HAP-1 (cell line): ENCODE data around the gene BCDIN3D.
A peak's percentile ranks its signal among the peaks of the same experiment; 100 is the strongest.
"Not testable (repeated sequence)": the region's sequence is repeated elsewhere in the genome, so short reads cannot be mapped to it uniquely, and the experiment has no call there.

Experiments used
- DNase-seq, 2 experiments: peaks; one replicate each; pipeline ENCODE4 v3.0.0-alpha.2; 2016 to 2020; ENCODE audit warnings: low spot score in 2 of 2
- H3K27me3 ChIP-seq: fragments of 250-450 bp; sonication (Bioruptor Pico); 2 replicates; pipeline ENCODE4 v1.5.1; 2020; ENCODE audit warnings: low read depth, mild to moderate bottlenecking, moderate library complexity
- H3K36me3 ChIP-seq: fragments of 250-450 bp; sonication (Bioruptor Pico); replicated peaks from 2 replicates; pipeline ENCODE4 v1.5.1; 2020; ENCODE audit warnings: mild to moderate bottlenecking
- H3K4me1 ChIP-seq: fragments of 250-450 bp; sonication (Bioruptor Pico); 2 replicates; pipeline ENCODE4 v1.5.1; 2020; ENCODE audit warnings: mild to moderate bottlenecking
- H3K4me3 ChIP-seq: fragments of 250-450 bp; sonication (Bioruptor Pico); 2 replicates; pipeline ENCODE4 v1.5.1; 2020; ENCODE audit warnings: mild to moderate bottlenecking, moderate library complexity
- H3K9me3 ChIP-seq: fragments of 250-450 bp; sonication (Bioruptor Pico); 2 replicates; pipeline ENCODE4 v1.5.1; 2020; ENCODE audit warnings: mild to moderate bottlenecking, moderate library complexity
- in situ Hi-C: fragments of 300-500 bp; cut with MboI; formaldehyde crosslinking; loops from 3 replicates; pipeline ENCODE4 v1.14.3; 2020; ENCODE audit warnings: low sequenced_read_pairs, inconsistent platforms, mixed read lengths

BCDIN3D gene

GRCh38 chr12:49863946-49864797, 21.3 kb upstream of the BCDIN3D start:
- DNase-seq, result no peak
- H3K27me3 ChIP-seq, result no peaks in the 10 kb centered on the region
- no peaks in the 10 kb centered on the region for H3K4me1 ChIP-seq
- in situ Hi-C loops, result no loop called here
- no peaks in the 10 kb centered on the region for H3K36me3 ChIP-seq
- no peak overlapping the region for H3K4me3 ChIP-seq
- H3K9me3 ChIP-seq, result no peaks in the 10 kb centered on the region

GRCh38 chr12:49860921-49861320, 18.0 kb upstream of the BCDIN3D start:
- H3K4me1 ChIP-seq, H3K4me3 ChIP-seq, DNase-seq, in situ Hi-C loops, H3K36me3 ChIP-seq, H3K9me3 ChIP-seq, H3K27me3 ChIP-seq: not testable (repeated sequence)

- H3K36me3 ChIP-seq, in situ Hi-C loops, DNase-seq, H3K4me3 ChIP-seq, H3K9me3 ChIP-seq, H3K4me1 ChIP-seq, H3K27me3 ChIP-seq: not testable (repeated sequence)
Observed at GRCh38 chr12:49855890-49856289, 13.0 kb upstream of the BCDIN3D start.

- no peaks in the 10 kb centered on the region for H3K36me3 ChIP-seq
- H3K4me1 ChIP-seq, result peaks cover 9% of the 10 kb centered on the region
- in situ Hi-C loops, result no loop called here
- no peak for DNase-seq
- no peaks in the 10 kb centered on the region for H3K9me3 ChIP-seq
- no peaks in the 10 kb centered on the region for H3K27me3 ChIP-seq
- no peak overlapping the region for H3K4me3 ChIP-seq
Observed at GRCh38 chr12:49854976-49855375, 12.1 kb upstream of the BCDIN3D start.

- no peak overlapping the region for H3K4me3 ChIP-seq
- H3K9me3 ChIP-seq, result no peaks in the 10 kb centered on the region
- in situ Hi-C loops, result no loop called here
- H3K4me1 ChIP-seq, result peaks cover 9% of the 10 kb centered on the region
- 0 out of 2 replicates have a peak, but pooled peaks cover 3% of the 10 kb centered on the region for H3K27me3 ChIP-seq
- H3K36me3 ChIP-seq, result no peaks in the 10 kb centered on the region
- no peak for DNase-seq
Observed at GRCh38 chr12:49853671-49854070, 10.8 kb upstream of the BCDIN3D start.

- in situ Hi-C loops, result no loop called here
Observed at GRCh38 chr12:49847161-49847560, 4.3 kb upstream of the BCDIN3D start.

GRCh38 chr12:49846032-49846431, 3.1 kb upstream of the BCDIN3D start:
- Histone ChIP-seq H3K36me3 (no peaks in the 10 kb centered on the region), H3K9me3 (no peaks in the 10 kb centered on the region), H3K4me1 (peaks cover 5% of the 10 kb centered on the region), H3K4me3 (no peak overlapping the region), H3K27me3 (0 out of 2 replicates have a peak, but pooled peaks cover 6% of the 10 kb centered on the region)
- no peak for DNase-seq
- in situ Hi-C loops, result no loop called here

More at GRCh38 chr12:49847161-49847560, 4.3 kb upstream of the BCDIN3D start:
- H3K4me1 ChIP-seq, result peaks cover 12% of the 10 kb centered on the region
- H3K36me3 ChIP-seq, result no peaks in the 10 kb centered on the region
- no peaks in the 10 kb centered on the region for H3K9me3 ChIP-seq
- no peak for DNase-seq
- H3K4me3 ChIP-seq, result no peak overlapping the region
- 0 out of 2 replicates have a peak, but pooled peaks cover 6% of the 10 kb centered on the region for H3K27me3 ChIP-seq

- Histone ChIP-seq H3K27me3 (0 out of 2 replicates have a peak, but pooled peaks cover 3% of the 10 kb centered on the region), H3K36me3 (no peaks in the 10 kb centered on the region), H3K4me1 (peaks cover 4% of the 10 kb centered on the region; the same call in 1 of the 2 replicates), H3K4me3 (no peak overlapping the region), H3K9me3 (no peaks in the 10 kb centered on the region)
- in situ Hi-C loops, result no loop called here
- no peak for DNase-seq
Observed at GRCh38 chr12:49843876-49844437, 1.1 kb upstream of the BCDIN3D start.

GRCh38 chr12:49843411-49843810, 505 bp upstream of the BCDIN3D start:
- H3K4me1 ChIP-seq, result peaks cover 4% of the 10 kb centered on the region; the same call in 1 of the 2 replicates
- H3K27me3 ChIP-seq, result 0 out of 2 replicates have a peak, but pooled peaks cover under 1% of the 10 kb centered on the region
- in situ Hi-C loops, result no loop called here
- H3K4me3 ChIP-seq, result peak overlapping the region; percentile 55
- no peaks in the 10 kb centered on the region for H3K9me3 ChIP-seq
- DNase-seq, result no peak
- no peaks in the 10 kb centered on the region for H3K36me3 ChIP-seq

- DNase-seq, result peak; percentile 45 to 65
- Histone ChIP-seq H3K4me3 (no peak overlapping the region), H3K36me3 (no peaks in the 10 kb centered on the region), H3K27me3 (no peaks in the 10 kb centered on the region), H3K4me1 (peaks cover 4% of the 10 kb centered on the region; the same call in 1 of the 2 replicates), H3K9me3 (no peaks in the 10 kb centered on the region)
- in situ Hi-C loops, result no loop called here
Observed at GRCh38 chr12:49838973-49839633, 3.8 kb downstream of the BCDIN3D start.

GRCh38 chr12:49832836-49833421, 10.0 kb downstream of the BCDIN3D start:
- Histone ChIP-seq H3K4me1 (peaks cover 10% of the 10 kb centered on the region), H3K9me3 (no peaks in the 10 kb centered on the region), H3K4me3 (no peak overlapping the region), H3K36me3 (no peaks in the 10 kb centered on the region), H3K27me3 (no peaks in the 10 kb centered on the region)
- no peak for DNase-seq
- in situ Hi-C loops, result no loop called here

- Histone ChIP-seq H3K36me3 (no peaks in the 10 kb centered on the region), H3K4me1 (peaks cover 10% of the 10 kb centered on the region), H3K4me3 (no peak overlapping the region), H3K9me3 (no peaks in the 10 kb centered on the region), H3K27me3 (no peaks in the 10 kb centered on the region)
- no peak for DNase-seq
- in situ Hi-C loops, result no loop called here
Observed at GRCh38 chr12:49831717-49832116, 11.2 kb downstream of the BCDIN3D start.

- peak within 1 kb of the TSS; percentile 74 for H3K4me3 ChIP-seq
- no peaks in the 10 kb centered on the region for H3K36me3 ChIP-seq
- peaks cover 10% of the 10 kb centered on the region for H3K4me1 ChIP-seq
- in situ Hi-C loops, result no loop called here
- H3K9me3 ChIP-seq, result no peaks in the 10 kb centered on the region
- no peaks in the 10 kb centered on the region for H3K27me3 ChIP-seq
- DNase-seq, result peak; percentile 92 to 98
Observed at GRCh38 chr12:49828133-49829091, 14.5 kb downstream of the BCDIN3D start, which contains the start of gene NCKAP5L. NCKAP5L (minus strand) TSS chr12:49828413; CDS start chr12:49804044, 24,369 bp downstream.
